NK-92 (cell line): Measurements from ENCODE around the gene HOXA6.

ENCODE experiments used
- DNase-seq: peaks from one replicate; lab custom pipeline; 2025; ENCODE audit not compliant: unreplicated experiment; lab: John Stamatoyannopoulos, UW

HOXA6 gene

GRCh38 chr7:27173956-27174873 lies 26.6 kb upstream of the HOXA6 start, which contains the start of gene HOXA10:
TSS of gene HOXA10 (minus strand) at chr7:27174320. CDS start at chr7:27174306, 14 bp downstream.
- DNase-seq, result no peak

GRCh38 chr7:27173511-27173955 lies 26.0 kb upstream of the HOXA6 start:
- no peak for DNase-seq

- DNase-seq, result no peak
Observed at GRCh38 chr7:27172823-27173510, 25.4 kb upstream of the HOXA6 start.

- DNase-seq, result no peak
Observed at GRCh38 chr7:27172315-27172774, 24.8 kb upstream of the HOXA6 start.

DNA sequence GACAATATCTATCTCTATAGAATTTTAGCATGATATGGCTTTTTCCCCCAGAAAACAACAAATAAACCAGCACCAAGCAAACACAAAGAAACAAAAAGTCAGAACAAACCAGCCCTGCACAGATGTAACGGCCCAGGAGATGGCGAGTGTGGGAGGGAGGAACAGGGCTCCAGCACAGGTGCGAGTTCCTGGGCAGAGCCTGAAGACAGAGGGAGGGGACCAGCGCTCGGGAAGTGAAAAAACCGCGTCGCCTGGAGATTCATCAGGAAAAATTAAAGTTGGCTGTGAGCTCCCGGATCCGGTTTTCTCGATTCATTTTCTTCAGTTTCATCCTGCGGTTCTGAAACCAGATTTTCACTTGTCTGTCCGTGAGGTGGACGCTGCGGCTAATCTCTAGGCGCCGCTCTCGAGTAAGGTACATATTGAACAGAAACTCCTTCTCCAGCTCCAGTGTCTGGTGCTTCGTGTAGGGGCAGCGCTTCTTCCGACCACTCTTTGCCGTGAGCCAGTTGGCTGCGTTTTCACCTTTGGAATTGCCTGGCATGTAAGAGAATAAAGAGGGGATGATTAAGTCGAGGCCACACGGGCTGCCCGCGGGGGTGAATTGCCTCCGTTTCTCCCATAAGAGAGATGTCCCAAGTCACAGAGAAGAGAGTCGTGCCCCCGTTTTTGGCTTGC lies 24.2 kb upstream of the HOXA6 start:
- DNase-seq, result no peak

DNA sequence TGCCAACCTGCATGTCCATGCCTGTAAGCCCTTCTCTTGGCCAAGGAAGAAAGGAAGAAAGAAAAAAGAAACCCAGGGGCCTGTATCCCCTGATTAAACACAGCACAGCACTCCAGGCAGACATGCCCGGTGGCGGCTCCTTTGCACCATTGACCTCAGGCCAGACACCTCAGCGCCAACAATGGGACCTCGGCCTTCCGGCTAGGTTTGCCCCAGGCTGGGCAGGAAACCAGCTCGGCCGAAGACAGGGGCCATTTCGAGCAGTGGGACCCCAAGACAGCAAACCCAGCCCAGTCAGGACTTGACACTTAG lies 23.7 kb upstream of the HOXA6 start:
- no peak for DNase-seq

DNA sequence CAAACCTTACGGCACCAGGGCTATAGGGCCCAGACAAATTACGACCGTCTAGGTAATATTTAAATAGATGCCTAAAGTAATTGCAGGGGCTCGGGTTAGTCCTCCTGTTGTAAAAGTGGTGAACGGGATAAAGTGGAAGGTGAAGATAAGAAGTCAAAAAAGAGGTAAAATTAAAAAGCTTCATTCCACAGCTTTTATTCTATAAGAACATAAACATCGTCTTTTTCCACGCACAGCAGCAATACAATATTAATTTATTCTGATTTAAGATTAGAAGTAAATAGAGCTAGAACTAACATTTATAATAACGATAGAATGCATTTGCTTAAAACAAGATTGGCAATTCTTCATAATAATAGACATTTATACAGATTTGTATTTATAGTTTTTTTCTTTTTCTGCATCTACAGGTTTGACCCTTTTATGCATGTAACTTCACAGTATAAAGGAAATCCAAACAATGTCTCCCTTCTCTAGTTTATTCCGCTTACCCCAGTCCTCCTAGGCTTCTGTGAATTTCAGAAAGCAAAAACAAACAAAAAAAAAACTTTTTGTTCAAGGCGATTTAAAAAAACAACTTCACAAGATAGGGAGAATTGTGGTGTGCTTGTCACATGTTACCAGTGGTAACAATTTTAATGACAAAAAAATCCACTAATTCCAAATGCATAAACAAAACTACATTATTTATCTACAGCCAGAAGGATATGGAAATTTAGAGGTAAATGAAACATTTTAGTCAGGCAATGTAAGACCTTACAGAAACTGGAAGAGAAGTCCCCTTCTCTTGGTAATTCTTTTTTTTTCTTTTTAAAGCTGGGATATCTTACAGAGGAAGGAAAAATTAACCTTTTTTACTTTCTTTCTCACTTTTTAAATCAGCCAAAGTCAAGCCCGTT lies 23.1 kb upstream of the HOXA6 start:
- DNase-seq, result no peak

GRCh38 chr7:27169658-27170425 lies 22.3 kb upstream of the HOXA6 start:
- no peak for DNase-seq

GRCh38 chr7:27168265-27168947 lies 20.8 kb upstream of the HOXA6 start:
- DNase-seq, result no peak

- no peak for DNase-seq
Observed at GRCh38 chr7:27167916-27168264, 20.3 kb upstream of the HOXA6 start.

GRCh38 chr7:27166531-27167505 lies 19.2 kb upstream of the HOXA6 start:
- DNase-seq, result no peak

DNA sequence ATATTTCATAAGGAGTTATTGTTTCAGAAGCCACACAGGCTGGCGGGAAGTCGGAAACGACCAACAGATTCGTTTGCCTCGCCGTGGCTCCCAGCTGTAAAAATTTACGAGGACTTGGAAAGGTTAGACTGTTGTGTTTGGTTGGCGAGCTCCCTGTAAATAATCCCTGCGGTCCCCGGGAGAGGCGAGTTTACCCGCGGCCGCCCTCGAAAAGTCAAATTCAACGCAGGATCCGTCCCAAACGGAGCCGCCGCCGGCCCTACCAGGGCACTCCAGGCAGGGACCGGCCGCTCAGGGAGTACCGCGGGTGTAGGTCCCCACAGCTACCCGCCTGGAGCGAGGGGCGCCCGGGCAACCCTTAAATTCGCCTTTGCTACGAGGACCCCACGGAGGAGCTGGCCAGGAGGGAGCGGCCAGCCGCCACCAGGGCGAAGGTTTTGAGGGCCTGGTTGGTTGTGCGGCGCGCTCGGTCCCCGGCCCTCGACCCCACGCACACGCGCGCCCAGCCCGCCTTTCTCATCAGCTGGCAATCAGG lies 18.5 kb upstream of the HOXA6 start:
- no peak for DNase-seq

DNA sequence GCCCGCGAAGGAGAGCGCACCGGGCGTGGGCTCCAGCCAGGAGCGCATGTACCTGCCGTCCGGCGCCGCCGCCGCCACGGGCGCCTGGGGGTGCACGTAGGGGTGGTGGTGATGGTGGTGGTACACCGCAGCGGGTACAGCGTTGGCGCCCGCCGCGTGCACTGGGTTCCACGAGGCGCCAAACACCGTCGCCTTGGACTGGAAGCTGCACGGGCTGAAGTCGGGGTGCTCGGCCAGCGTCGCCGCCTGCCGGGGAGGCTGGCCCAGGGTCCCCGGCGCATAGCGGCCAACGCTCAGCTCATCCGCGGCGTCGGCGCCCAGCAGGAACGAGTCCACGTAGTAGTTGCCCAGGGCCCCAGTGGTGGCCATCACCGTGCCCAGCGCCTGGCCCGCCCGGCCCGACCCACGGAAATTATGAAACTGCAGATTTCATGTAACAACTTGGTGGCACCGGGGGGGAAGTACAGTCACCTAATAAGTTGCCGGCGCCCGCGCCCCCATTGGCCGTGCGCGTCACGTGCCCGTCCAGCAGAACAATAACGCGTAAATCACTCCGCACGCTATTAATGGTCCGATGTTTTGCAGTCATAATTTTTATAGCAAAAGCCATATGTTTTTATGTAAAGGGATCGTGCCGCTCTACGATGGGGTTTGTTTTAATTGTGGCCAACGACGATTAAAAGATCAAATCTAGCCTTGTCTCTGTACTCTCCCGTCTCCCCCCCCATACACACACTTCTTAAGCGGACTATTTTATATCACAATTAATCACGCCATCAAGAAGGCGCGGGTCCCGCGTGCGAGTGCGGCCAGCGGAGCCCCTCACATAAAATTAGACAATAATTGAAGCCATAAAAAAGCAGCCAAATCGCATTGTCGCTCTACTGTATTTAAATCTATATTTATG lies 17.8 kb upstream of the HOXA6 start, which contains the start of gene HOXA9:
Gene HOXA9, minus strand, starts transcription at position 449 of the 907 bp plus-strand sequence. Its CDS starts 80 bp downstream, at position 369.
- DNase-seq, result no peak

GRCh38 chr7:27164367-27165088 lies 17.0 kb upstream of the HOXA6 start:
- no peak for DNase-seq

DNA sequence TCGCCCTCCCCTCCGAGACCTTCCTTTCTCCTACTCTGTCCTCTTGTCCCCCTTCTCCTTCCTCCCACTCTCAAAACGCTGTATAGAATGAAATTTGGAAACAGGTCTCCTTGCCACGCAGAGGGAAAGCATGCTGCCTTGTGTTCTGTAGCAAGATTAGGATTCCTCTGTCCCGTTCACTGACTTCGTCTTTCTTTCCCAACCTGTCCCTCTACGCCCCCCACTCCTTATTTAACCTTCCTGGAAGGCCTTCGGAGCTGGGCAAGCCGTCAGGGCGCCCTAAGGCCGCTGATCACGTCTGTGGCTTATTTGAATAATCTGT lies 16.4 kb upstream of the HOXA6 start:
- DNase-seq, result no peak
